ENCODE measurements around the gene COPG1.

The COPG1 gene

GRCh38 chr3:129277829-129278271 is 28.4 kb downstream of the COPG1 start:
- in situ Hi-C loops (cut with MboI; ENCODE audit: low sequenced_read_pairs, unreplicated experiment): no loop called here
- no peak for DNase-seq (ENCODE audit: low spot score)
- TF ChIP-seq CTCF (IDR thresholded peaks at IDR 0.05; ENCODE audit: borderline replicate concordance, control extremely low read depth, extremely low read depth, insufficient read depth, missing control alignments): no peak

- TF ChIP-seq CTCF (IDR thresholded peaks at IDR 0.05; ENCODE audit: borderline replicate concordance, control extremely low read depth, extremely low read depth, insufficient read depth, missing control alignments): no peak
- in situ Hi-C loops (cut with MboI; ENCODE audit: low sequenced_read_pairs, unreplicated experiment): no loop called here
- peak; percentile 94 for DNase-seq (ENCODE audit: low spot score)
Observed at GRCh38 chr3:129278439-129278965, 29.1 kb downstream of the COPG1 start, which contains the start of gene HMCES. Gene HMCES (plus strand): TSS chr3:129278870. CDS start chr3:129279733, 863 bp downstream.

- in situ Hi-C loops (cut with MboI; ENCODE audit: low sequenced_read_pairs, unreplicated experiment): no loop called here
- peak; percentile 56 for DNase-seq (ENCODE audit: low spot score)
- no peak for TF ChIP-seq CTCF (IDR thresholded peaks at IDR 0.05; ENCODE audit: borderline replicate concordance, control extremely low read depth, extremely low read depth, insufficient read depth, missing control alignments)
Observed at GRCh38 chr3:129278966-129279906, 29.8 kb downstream of the COPG1 start.

- no peak for TF ChIP-seq CTCF (IDR thresholded peaks at IDR 0.05; ENCODE audit: borderline replicate concordance, control extremely low read depth, extremely low read depth, insufficient read depth, missing control alignments)
- no peak for DNase-seq (ENCODE audit: low spot score)
- in situ Hi-C loops (cut with MboI; ENCODE audit: low sequenced_read_pairs, unreplicated experiment): no loop called here
Observed at GRCh38 chr3:129280183-129280582, 30.8 kb downstream of the COPG1 start.

- TF ChIP-seq CTCF (IDR thresholded peaks at IDR 0.05; ENCODE audit: borderline replicate concordance, control extremely low read depth, extremely low read depth, insufficient read depth, missing control alignments): no peak
- in situ Hi-C loops (cut with MboI; ENCODE audit: low sequenced_read_pairs, unreplicated experiment): no loop called here
- DNase-seq (ENCODE audit: low spot score): no peak
Observed at GRCh38 chr3:129281726-129282125, 32.3 kb downstream of the COPG1 start.

- TF ChIP-seq CTCF (IDR thresholded peaks at IDR 0.05; ENCODE audit: borderline replicate concordance, control extremely low read depth, extremely low read depth, insufficient read depth, missing control alignments): no peak
- in situ Hi-C loops (cut with MboI; ENCODE audit: low sequenced_read_pairs, unreplicated experiment): no loop called here
- DNase-seq (ENCODE audit: low spot score): peak; percentile 82
Observed at GRCh38 chr3:129282727-129283327, 33.4 kb downstream of the COPG1 start.

Data from GM13976 (cell line).